Activated naive CD4-positive, alpha-beta T cell treated with anti-CD3 and anti-CD28 coated beads for 36 hours (primary cell): ENCODE results near the gene M6PR. TPM values are rescaled to one million over a fixed set of nuclear protein-coding genes. Genes with fewer than 3 reads are reported as not detected.
"Not testable (repeated sequence)": the region's sequence is repeated elsewhere in the genome, so short reads cannot be mapped to it uniquely, and the experiment has no call there.

Experiments used
- CTCF ChIA-PET: fragments of 350-600 bp; sonication (Branson Sonifier 250); formaldehyde crosslinking; loops from one replicate; lab custom pipeline; 2021; ENCODE audit warnings: antibody characterized with exemption; lab: Charles Lee
- DNase-seq: peaks from one replicate; pipeline ENCODE4 v3.0.0-alpha.2; 2020
- H3K27ac Mint-ChIP-seq: one replicate; pipeline ENCODE4 v1.8.0; 2021; ENCODE audit warnings: mild to moderate bottlenecking, mixed read lengths
- H3K27me3 Mint-ChIP-seq: one replicate; pipeline ENCODE4 v1.8.0; 2021; ENCODE audit warnings: low read depth, mixed read lengths
- H3K36me3 Mint-ChIP-seq: one replicate; pipeline ENCODE4 v1.8.0; 2021; ENCODE audit warnings: low read depth, mixed read lengths
- H3K4me1 Mint-ChIP-seq: one replicate; pipeline ENCODE4 v1.8.0; 2021; ENCODE audit warnings: low read depth, mixed read lengths
- H3K4me3 Mint-ChIP-seq: one replicate; pipeline ENCODE4 v1.8.0; 2021; ENCODE audit warnings: mild to moderate bottlenecking, moderate library complexity, mixed read lengths
- H3K9me3 Mint-ChIP-seq: one replicate; pipeline ENCODE4 v1.8.0; 2021; ENCODE audit warnings: mixed read lengths
- intact Hi-C: fragments of 100-400 bp; cut with micrococcal nuclease; formaldehyde crosslinking; loops from one replicate; pipeline ENCODE4 v1.15.1; 2023
- total RNA-seq, 2 experiments: library from RNA; stranded (reverse); gene quantifications; one replicate each; pipeline ENCODE4 v1.2.3, GENCODE V29; 2021

The M6PR gene
- total RNA-seq, 2 experiments from 2014 or later: 139 to 140 TPM

DNA sequence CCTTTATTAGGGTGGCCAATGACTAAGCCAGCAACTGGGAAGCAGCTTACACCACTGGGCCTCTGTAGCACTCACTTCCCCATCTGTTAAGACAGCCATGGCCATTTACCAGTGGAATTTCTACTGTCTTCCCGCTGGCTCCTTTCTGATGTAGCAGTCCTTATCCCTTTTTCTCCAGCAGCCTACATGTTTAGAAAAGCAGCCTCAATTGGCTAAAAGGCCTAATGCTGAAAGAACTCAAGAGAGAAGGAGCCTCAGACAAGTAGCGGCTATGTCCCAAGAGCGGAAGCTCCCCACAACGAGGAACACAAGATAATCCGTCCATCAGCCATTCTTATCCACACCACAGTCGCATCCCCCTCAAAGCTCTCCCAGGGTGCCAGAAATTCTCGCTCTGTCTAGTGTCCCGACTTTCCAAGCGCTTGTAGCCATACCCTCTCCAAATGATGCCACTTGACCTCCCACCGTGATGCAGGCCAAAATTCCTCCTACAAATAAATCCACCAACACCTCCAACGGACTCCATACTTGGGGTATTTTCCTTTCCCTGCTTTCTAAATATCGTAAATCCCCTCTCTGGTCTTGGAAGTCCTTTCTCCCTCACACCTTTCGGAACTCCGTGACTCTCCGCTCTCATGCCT lies 624 bp downstream of the M6PR start:
- intact Hi-C loops: loop anchor here (1.0 to 2.0 kb wide), 3 partner anchors 35 to 706 kb away; partner anchors contain the start of genes PHC1 and RIMKLB
- Mint-ChIP-seq H3K27me3 (no peaks in the 10 kb centered on the region), H3K4me3 (peak overlapping the region; percentile 99), H3K4me1 (peaks cover 49% of the 10 kb centered on the region), H3K9me3 (peaks cover 8% of the 10 kb centered on the region), H3K36me3 (peaks cover 25% of the 10 kb centered on the region), H3K27ac (peak overlapping the region; percentile 96)
- DNase-seq: no peak
- CTCF ChIA-PET: interaction anchor here (0.6 to 8.7 kb wide), 21 partner anchors 9 to 1228 kb away, joined by 3 to 191 read pairs (median 4); no protein-coding TSS in a partner anchor

- CTCF ChIA-PET: interaction anchor here (0.7 to 8.7 kb wide), 4 partner anchors 47 to 290 kb away, joined by 3 to 191 read pairs (median 30); no protein-coding TSS in a partner anchor
- peak overlapping the region; percentile 96 for H3K27ac Mint-ChIP-seq
- peaks cover 3% of the 10 kb centered on the region for H3K9me3 Mint-ChIP-seq
- DNase-seq: no peak
- peak overlapping the region; percentile 47 for H3K4me3 Mint-ChIP-seq
- intact Hi-C loops: loop anchor here (2.0 kb wide), 1 partner anchor 251 kb away; the partner anchor contains the start of gene RIMKLB
- H3K4me1 Mint-ChIP-seq: peaks cover 39% of the 10 kb centered on the region
- no peaks in the 10 kb centered on the region for H3K27me3 Mint-ChIP-seq
- H3K36me3 Mint-ChIP-seq: peaks cover 24% of the 10 kb centered on the region
Measured at GRCh38 chr12:8947737-8948136, 1.7 kb downstream of the M6PR start.

DNA sequence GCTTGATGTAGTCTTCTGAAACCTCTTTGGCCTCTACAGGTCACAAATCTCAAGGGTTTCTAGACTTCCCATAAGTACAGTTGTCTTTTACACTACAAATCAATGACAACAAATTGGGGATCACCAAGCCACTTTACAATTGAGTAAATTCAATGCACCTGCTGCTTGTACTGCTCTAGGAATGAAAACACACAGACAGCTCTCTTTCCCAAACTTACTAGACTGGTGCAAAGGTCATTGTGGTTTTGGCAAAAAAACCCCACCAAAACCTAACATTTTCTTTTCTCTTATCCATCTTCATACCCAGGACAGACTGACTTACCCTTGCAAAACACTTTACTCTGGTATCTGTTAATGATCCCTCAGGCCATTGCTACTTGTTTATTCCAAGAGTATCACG lies 2.7 kb downstream of the M6PR start:
- Mint-ChIP-seq H3K9me3 (no peaks in the 10 kb centered on the region), H3K4me3 (peak overlapping the region; percentile 38), H3K36me3 (peaks cover 26% of the 10 kb centered on the region), H3K4me1 (peaks cover 30% of the 10 kb centered on the region), H3K27me3 (no peaks in the 10 kb centered on the region), H3K27ac (peak overlapping the region; percentile 96)
- CTCF ChIA-PET: interaction anchor here (1.4 to 8.7 kb wide), 4 partner anchors 85 to 289 kb away, joined by 3 to 191 read pairs (median 13); no protein-coding TSS in a partner anchor
- no peak for DNase-seq
- intact Hi-C loops: no loop called here

GRCh38 chr12:8943565-8944186 lies 5.8 kb downstream of the M6PR start:
- CTCF ChIA-PET: interaction anchor here (3.5 to 3.9 kb wide), 2 partner anchors 95 to 106 kb away, joined by 17 read pairs; no protein-coding TSS in a partner anchor
- H3K4me3 Mint-ChIP-seq: no peak overlapping the region
- peaks cover 23% of the 10 kb centered on the region for H3K4me1 Mint-ChIP-seq
- H3K36me3 Mint-ChIP-seq: peaks cover 28% of the 10 kb centered on the region
- H3K9me3 Mint-ChIP-seq: no peaks in the 10 kb centered on the region
- no peak for DNase-seq
- no peak overlapping the region for H3K27ac Mint-ChIP-seq
- intact Hi-C loops: no loop called here
- no peaks in the 10 kb centered on the region for H3K27me3 Mint-ChIP-seq

- Mint-ChIP-seq H3K27me3 (no peaks in the 10 kb centered on the region), H3K9me3 (no peaks in the 10 kb centered on the region), H3K4me1 (peaks cover 10% of the 10 kb centered on the region), H3K27ac (peak overlapping the region; percentile 8), H3K36me3 (peaks cover 27% of the 10 kb centered on the region), H3K4me3 (no peak overlapping the region)
- no peak for DNase-seq
- CTCF ChIA-PET: no interaction called here
- intact Hi-C loops: no loop called here
Measured at GRCh38 chr12:8941691-8942478, 7.6 kb downstream of the M6PR start.

DNA sequence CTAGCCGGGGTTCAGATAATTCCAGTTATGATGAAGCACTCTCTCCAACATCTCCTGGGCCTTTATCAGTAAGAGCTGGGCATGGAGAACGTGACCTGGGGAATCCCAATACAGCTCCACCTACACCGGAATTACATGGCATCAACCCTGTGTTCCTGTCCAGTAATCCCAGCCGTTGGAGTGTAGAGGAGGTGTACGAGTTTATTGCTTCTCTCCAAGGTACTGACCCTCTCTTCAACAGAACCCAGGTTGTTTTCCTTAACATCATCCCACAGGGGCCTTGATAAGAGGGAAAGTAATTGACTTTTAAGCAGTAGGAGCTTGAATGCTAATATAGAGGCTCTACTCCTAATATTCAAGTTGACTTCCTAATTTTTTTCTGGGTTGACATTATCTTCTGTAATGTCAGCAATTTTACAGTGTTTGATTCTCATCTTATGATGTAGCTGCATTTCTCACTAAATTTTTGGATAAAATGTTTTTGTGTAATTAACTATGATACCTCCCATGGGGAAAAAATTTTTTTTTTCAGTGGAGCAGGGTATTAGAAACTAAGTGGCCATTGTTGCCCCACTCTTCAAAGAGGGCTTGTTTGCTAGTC lies 11.5 kb downstream of the M6PR start:
- intact Hi-C loops, H3K27ac Mint-ChIP-seq, H3K4me3 Mint-ChIP-seq, DNase-seq, H3K27me3 Mint-ChIP-seq, H3K9me3 Mint-ChIP-seq, H3K4me1 Mint-ChIP-seq: not testable (repeated sequence)
- CTCF ChIA-PET: interaction anchor here (1.0 to 1.7 kb wide), 2 partner anchors 99 to 112 kb away, joined by 4 to 7 read pairs; no protein-coding TSS in a partner anchor
- H3K36me3 Mint-ChIP-seq: peaks cover 20% of the 10 kb centered on the region

- no peaks in the 10 kb centered on the region for H3K9me3 Mint-ChIP-seq
- no peak for DNase-seq
- H3K4me3 Mint-ChIP-seq: no peak overlapping the region
- intact Hi-C loops: no loop called here
- CTCF ChIA-PET: no interaction called here
- H3K4me1 Mint-ChIP-seq: no peaks in the 10 kb centered on the region
- H3K36me3 Mint-ChIP-seq: peaks cover 15% of the 10 kb centered on the region
- H3K27ac Mint-ChIP-seq: no peak overlapping the region
- H3K27me3 Mint-ChIP-seq: no peaks in the 10 kb centered on the region
Measured at GRCh38 chr12:8936735-8937134, 12.7 kb downstream of the M6PR start.

DNA sequence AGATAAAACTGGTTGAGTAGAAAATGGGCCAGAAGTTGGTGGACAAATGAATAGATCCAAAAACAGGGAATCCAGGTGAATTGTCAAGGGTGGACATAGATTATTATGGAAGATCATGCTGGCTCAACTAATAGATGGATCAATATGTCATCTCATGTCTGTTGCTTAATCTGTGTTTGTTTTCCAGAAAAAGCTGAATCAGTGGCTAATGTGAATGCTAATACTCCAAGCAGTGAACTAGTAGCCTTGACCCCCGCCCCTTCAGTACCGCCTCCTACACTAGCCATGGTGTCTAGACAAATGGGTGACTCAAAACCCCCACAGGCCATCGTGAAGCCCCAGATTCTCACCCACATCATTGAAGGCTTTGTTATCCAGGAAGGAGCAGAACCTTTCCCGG lies 15.4 kb downstream of the M6PR start:
- H3K36me3 Mint-ChIP-seq: peaks cover 15% of the 10 kb centered on the region
- H3K27ac Mint-ChIP-seq, H3K4me1 Mint-ChIP-seq, intact Hi-C loops, H3K9me3 Mint-ChIP-seq, H3K27me3 Mint-ChIP-seq, DNase-seq, H3K4me3 Mint-ChIP-seq: not testable (repeated sequence)
- CTCF ChIA-PET: interaction anchor here (0.6 to 0.7 kb wide), 2 partner anchors 119 to 697 kb away, joined by 3 to 4 read pairs; no protein-coding TSS in a partner anchor

DNA sequence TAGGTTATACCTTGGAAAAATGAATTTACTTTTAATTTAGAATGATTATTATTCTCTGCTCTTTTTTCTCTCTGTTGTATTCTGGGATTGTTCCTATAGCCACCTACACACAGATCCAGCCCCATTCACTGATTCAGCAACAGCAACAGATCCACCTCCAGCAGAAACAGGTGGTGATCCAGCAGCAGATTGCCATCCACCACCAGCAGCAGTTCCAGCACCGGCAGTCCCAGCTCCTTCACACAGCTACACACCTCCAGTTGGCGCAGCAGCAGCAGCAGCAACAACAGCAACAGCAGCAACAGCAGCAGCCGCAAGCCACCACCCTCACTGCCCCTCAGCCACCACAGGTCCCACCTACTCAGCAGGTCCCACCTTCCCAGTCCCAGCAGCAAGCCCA lies 17.0 kb downstream of the M6PR start:
- DNase-seq, H3K4me1 Mint-ChIP-seq, CTCF ChIA-PET, intact Hi-C loops, H3K4me3 Mint-ChIP-seq, H3K27ac Mint-ChIP-seq, H3K27me3 Mint-ChIP-seq, H3K9me3 Mint-ChIP-seq: not testable (repeated sequence)
- peaks cover 12% of the 10 kb centered on the region for H3K36me3 Mint-ChIP-seq

- H3K4me3 Mint-ChIP-seq, H3K27ac Mint-ChIP-seq, H3K9me3 Mint-ChIP-seq, H3K27me3 Mint-ChIP-seq, DNase-seq, intact Hi-C loops, CTCF ChIA-PET, H3K4me1 Mint-ChIP-seq: not testable (repeated sequence)
- H3K36me3 Mint-ChIP-seq: peaks cover 10% of the 10 kb centered on the region
Measured at GRCh38 chr12:8930655-8931323, 18.7 kb downstream of the M6PR start.

DNA sequence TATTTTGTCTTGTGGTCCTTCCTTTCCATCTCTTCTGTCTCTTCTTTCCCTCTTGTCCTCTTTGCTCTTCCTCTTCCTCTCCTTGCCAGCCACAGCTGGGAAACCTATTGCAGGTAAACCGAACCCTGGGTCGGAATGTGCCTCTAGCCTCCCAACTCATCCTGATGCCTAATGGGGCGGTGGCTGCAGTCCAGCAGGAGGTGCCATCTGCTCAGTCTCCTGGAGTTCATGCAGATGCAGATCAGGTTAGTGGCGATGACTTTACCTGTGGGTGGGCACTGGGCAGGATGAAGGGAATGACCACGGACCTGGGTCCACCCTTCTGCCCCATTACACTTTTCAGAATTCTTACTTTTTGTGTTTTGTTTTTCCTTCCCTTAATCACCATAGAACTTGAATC lies 26.9 kb downstream of the M6PR start:
- Mint-ChIP-seq H3K36me3 (peaks cover 14% of the 10 kb centered on the region), H3K4me1 (no peaks in the 10 kb centered on the region), H3K9me3 (no peaks in the 10 kb centered on the region), H3K27ac (no peak overlapping the region), H3K27me3 (no peaks in the 10 kb centered on the region), H3K4me3 (no peak overlapping the region)
- no peak for DNase-seq
- intact Hi-C loops: no loop called here
- CTCF ChIA-PET: interaction anchor here (1.2 kb wide), 1 partner anchor 127 kb away, joined by 3 read pairs; no protein-coding TSS in a partner anchor
